Sciatic nerve (tissue), 2 donors: Measurements from ENCODE around the gene CARD14. TPM values are rescaled to one million over a fixed set of nuclear protein-coding genes. Genes with fewer than 3 reads are reported as not detected.
A peak's percentile ranks its signal among the peaks of the same experiment; 100 is the strongest.
"Not testable (repeated sequence)": the region's sequence is repeated elsewhere in the genome, so short reads cannot be mapped to it uniquely, and the experiment has no call there.

ENCODE experiments used
- ATAC-seq: fragments of 200-7000 bp; cut with Tn5 transposase; one replicate; pipeline ENCODE4 v1.9.1; 2020; ENCODE audit warnings: mild to moderate bottlenecking, moderate library complexity
- DNase-seq: peaks from one replicate; pipeline ENCODE4 v3.0.0-alpha.2; 2020; ENCODE audit warnings: low spot score
- intact Hi-C: fragments of 100-400 bp; cut with DNase I; formaldehyde crosslinking; loops from one replicate; pipeline ENCODE4 v1.14.2; 2022
- total RNA-seq: library from RNA; stranded (reverse); fragmentation: NEBNext Ultra II Directional; extraction: Animal tissue kit (Norgen Biotek cat#: 25700); gene quantifications from one replicate; pipeline ENCODE4 v1.2.1, GENCODE V29; 2021
- donor health status: DM: no; HTN: no; CAD: no.
- donor health status: DM: no; HTN: no; CAD: no.

CARD14 gene
- total RNA-seq, 1 donor from 2014 or later = 0.49 TPM

DNA sequence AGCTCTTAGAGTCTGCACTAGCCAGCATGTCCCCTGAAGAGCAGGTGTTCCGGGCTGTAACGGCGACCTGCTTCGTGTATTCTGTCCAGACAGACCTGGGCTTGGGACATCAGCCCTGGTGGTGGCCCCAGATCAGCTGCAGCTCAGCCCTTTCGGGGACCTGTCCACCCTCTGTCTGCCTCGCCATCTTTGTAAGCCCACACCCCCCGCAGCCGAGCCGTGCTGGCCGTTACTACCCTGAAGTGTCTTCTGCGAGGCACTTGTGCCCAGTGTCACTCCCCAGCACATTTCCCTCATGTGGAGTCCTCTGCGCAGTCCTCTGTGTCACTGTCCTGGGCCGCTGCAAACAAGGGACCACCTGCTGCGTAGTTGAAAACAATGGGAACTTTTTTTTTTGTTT, 10.4 kb downstream of the CARD14 start:
- DNase-seq (no peak), ATAC-seq (no peak)
- intact Hi-C loops = no loop called here

- intact Hi-C loops = no loop called here
- no peak for ATAC-seq
- DNase-seq = no peak
Observed at GRCh38 chr17:80181431-80181830, 11.6 kb downstream of the CARD14 start.

- intact Hi-C loops = no loop called here
- ATAC-seq (no peak), DNase-seq (no peak)
Observed at GRCh38 chr17:80182118-80182844, 12.5 kb downstream of the CARD14 start.

GRCh38 chr17:80182845-80183223, 13.0 kb downstream of the CARD14 start:
- intact Hi-C loops = no loop called here
- no peak for ATAC-seq
- no peak for DNase-seq

GRCh38 chr17:80183581-80184422, 14.0 kb downstream of the CARD14 start:
- ATAC-seq = no peak
- intact Hi-C loops = no loop called here
- DNase-seq = no peak

- intact Hi-C loops = no loop called here
- DNase-seq = no peak
- ATAC-seq = no peak
Observed at GRCh38 chr17:80184423-80184714, 14.5 kb downstream of the CARD14 start.

DNA sequence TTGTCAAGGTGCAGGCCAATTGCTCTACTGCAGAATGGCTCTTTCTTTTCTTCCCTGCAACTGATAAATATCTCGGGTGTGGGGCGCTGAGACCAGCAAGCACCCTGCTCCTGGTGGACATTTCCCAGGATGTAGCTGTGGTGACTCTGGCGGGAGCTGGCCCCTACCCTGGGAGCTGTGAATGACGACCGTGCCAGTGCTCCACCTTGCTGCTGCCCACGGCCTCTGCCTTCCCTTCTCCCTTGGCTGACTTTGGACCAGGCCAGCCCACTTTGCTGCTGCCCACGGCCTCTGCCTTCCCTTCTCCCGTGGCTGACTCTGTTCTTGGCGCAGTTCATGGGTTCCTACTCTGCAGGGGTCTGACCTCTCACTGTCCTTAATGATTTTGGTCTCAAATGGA, 16.1 kb downstream of the CARD14 start:
- intact Hi-C loops = no loop called here
- no peak for DNase-seq
- no peak for ATAC-seq

GRCh38 chr17:80187090-80187489, 17.3 kb downstream of the CARD14 start:
- intact Hi-C loops = no loop called here
- ATAC-seq (no peak), DNase-seq (no peak)

DNA sequence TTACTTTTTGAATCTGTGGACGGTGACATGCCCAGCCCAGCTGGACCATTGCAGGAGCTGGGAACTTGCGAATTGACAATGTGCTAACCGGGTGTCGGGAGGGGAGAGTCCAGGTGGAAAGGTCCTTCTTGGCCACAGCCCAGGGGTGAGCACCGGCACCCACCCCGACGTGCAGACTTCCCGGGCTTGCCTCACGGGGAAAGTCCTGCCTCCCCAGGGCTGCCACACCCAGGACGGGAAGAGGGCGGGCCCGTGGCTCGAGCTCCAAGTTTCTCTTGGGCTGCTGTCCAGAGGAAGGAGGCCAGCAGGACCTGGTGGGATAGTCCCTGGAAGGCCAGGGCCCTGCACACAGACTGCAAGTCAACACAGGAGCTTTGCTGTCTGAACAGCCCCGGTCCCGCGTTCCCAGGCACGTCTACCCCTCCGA, 17.7 kb downstream of the CARD14 start:
- intact Hi-C loops = no loop called here
- peak; percentile 71 for DNase-seq
- ATAC-seq = peak; percentile 71

GRCh38 chr17:80189611-80190010, 19.8 kb downstream of the CARD14 start:
- ATAC-seq = no peak
- intact Hi-C loops = no loop called here
- DNase-seq = no peak

DNA sequence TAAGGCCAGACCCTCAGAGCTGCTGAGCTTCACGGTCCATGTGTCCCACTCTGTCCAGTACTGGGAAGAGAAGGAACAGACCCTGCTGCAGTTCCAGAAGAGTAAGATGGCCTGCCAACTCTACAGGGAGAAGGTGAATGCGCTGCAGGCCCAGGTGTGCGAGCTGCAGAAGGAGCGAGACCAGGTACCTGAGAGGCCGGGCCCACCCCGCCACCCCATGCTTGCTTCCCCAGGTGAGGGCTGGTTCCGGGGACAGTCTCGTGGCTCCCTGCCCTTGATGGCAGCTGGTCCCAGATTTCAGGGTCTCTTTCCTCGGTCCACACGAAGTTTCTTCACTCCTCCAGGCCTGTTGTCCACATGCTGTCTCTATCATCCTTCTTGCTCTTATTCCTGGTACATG, 20.9 kb downstream of the CARD14 start:
- ATAC-seq = no peak
- no peak for DNase-seq
- intact Hi-C loops = no loop called here

DNA sequence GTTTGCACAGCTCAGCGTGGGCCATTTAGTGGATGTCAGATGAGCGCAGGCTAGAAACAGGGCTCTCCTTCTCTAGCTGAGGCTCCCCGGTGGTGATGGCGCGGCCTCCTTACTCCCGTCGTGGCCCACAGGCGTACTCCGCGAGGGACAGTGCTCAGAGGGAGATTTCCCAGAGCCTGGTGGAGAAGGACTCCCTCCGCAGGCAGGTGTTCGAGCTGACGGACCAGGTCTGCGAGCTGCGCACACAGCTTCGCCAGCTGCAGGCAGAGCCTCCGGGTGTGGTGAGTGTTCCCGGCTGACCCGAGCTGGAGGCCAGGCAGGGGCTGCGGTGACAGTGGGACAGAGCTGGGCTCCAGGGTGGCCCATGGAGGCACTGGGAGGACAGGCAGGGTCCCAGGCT, 21.4 kb downstream of the CARD14 start:
- intact Hi-C loops = no loop called here
- DNase-seq (no peak), ATAC-seq (no peak)

DNA sequence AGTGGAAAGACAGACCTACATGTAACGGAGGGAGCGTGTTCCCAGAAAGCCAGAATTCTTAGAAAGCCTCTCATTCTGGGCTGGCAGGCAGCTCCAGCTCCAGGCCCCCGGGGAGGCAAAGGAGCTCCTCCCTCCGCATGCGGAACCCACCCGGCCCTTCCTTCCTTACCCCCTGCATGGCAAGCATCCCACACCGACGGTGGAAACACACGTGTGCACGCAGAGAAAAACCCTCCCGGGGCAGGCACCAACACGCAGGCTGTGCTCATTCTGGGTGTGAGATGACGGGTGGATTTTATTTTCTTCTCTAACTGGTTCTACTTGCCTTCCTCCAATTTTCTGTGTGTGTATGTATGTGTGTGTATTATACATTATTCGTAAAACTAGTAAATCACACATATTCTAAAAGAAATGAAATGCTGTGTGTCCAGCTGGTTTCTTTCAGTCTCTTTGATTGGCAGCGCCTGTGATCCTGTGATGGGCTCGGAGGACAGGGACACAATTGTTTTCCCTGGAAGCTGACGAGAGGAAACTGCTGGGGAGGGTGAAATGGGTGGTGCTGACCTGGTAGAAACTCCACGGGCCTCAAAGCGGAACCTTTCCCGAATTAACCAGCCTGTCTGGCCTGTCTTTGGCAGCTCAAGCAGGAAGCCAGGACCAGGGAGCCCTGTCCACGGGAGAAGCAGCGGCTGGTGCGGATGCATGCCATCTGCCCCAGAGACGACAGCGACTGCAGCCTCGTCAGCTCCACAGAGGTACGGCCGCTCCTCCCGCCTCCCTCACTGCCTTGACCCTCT, 22.2 kb downstream of the CARD14 start:
- ATAC-seq (peak; percentile 31), DNase-seq (no peak)
- intact Hi-C loops = no loop called here

- intact Hi-C loops = no loop called here
- no peak for DNase-seq
- ATAC-seq = no peak
Observed at GRCh38 chr17:80195141-80195540, 25.3 kb downstream of the CARD14 start.

GRCh38 chr17:80195671-80196529, 26.1 kb downstream of the CARD14 start:
- no peak for DNase-seq
- no peak for ATAC-seq
- intact Hi-C loops = no loop called here

GRCh38 chr17:80196652-80197051, 26.8 kb downstream of the CARD14 start:
- ATAC-seq (no peak), DNase-seq (no peak)
- intact Hi-C loops = no loop called here

GRCh38 chr17:80198144-80198661, 28.4 kb downstream of the CARD14 start:
- ATAC-seq (no peak), DNase-seq (no peak)
- intact Hi-C loops = no loop called here

DNA sequence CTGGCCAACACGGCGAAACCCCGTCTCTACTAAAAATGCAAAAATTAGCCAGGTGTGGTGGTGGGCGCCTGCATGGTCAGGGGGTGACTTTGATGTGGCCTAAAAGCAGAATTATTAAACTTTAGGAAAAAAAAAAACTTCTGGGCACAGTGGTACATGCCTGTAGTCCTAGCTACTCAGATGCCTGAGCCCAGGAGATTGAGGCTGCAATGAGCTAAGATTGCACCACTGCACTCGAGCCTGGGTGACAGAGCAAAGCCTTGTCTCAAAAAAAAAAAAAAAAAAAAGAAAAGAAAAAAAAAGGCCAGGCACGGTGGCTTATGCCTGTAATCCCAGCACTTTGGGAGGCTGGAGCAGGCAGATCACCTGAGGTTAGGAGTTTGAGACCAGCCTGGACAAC, 29.5 kb downstream of the CARD14 start:
- ATAC-seq, intact Hi-C loops, DNase-seq: not testable (repeated sequence)

DNA sequence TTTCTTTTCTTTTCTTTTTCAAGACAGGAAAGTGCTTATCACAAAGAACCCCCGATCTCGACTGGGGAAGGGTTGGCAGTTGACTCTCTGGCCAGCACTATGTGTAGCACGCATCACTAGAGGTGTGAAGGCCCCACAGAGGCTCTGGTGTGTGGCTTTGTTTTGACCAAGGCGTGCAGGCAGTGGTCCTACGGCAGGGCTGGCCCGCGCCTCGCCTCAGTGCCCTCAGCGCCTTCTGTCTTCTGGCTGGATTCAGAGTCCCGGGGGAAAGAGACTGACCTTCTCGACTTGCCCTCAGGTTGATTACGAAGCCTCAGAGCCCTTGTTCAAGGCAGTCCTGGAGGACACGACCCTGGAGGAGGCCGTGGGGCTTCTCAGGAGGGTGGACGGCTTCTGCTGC, 31.6 kb downstream of the CARD14 start:
- ATAC-seq (no peak), DNase-seq (no peak)
- intact Hi-C loops = no loop called here
